ENCODE data around the gene LTK. TPM values are rescaled to one million over a fixed set of nuclear protein-coding genes. Genes with fewer than 3 reads are reported as not detected.
"Not testable (repeated sequence)": the region's sequence is repeated elsewhere in the genome, so short reads cannot be mapped to it uniquely, and the experiment has no call there.

LTK gene
- total RNA-seq, 1 donor from 2014 or later, result 0.55 TPM

GRCh38 chr15:41474436-41474835 is 39.2 kb downstream of the LTK start:
- H3K27ac Mint-ChIP-seq, result no peak overlapping the region
- no peaks in the 10 kb centered on the region for H3K4me1 Mint-ChIP-seq (ENCODE audit: low read depth)

GRCh38 chr15:41473418-41473817 is 40.2 kb downstream of the LTK start:
- Mint-ChIP-seq H3K4me1 (ENCODE audit: low read depth) (no peaks in the 10 kb centered on the region), H3K36me3 (ENCODE audit: insufficient read depth) (peaks cover 25% of the 10 kb centered on the region), H3K27ac (no peak overlapping the region), H3K4me3 (ENCODE audit: low read depth) (no peak overlapping the region), H3K27me3 (no peaks in the 10 kb centered on the region), H3K9me3 (ENCODE audit: low read depth) (no peaks in the 10 kb centered on the region)
- no peak for DNase-seq (ENCODE audit: low spot score, unreplicated experiment)
- TF ChIP-seq CTCF (IDR thresholded peaks at IDR 0.05; ENCODE audit: unreplicated experiment), result no peak

More at GRCh38 chr15:41474436-41474835, 39.2 kb downstream of the LTK start:
- Mint-ChIP-seq H3K27me3 (no peaks in the 10 kb centered on the region), H3K9me3 (ENCODE audit: low read depth) (no peaks in the 10 kb centered on the region), H3K4me3 (ENCODE audit: low read depth) (no peak overlapping the region), H3K36me3 (ENCODE audit: insufficient read depth) (peaks cover 20% of the 10 kb centered on the region)
- no peak for DNase-seq (ENCODE audit: low spot score, unreplicated experiment)
- TF ChIP-seq CTCF (IDR thresholded peaks at IDR 0.05; ENCODE audit: unreplicated experiment), result no peak

GRCh38 chr15:41469644-41470043 is 44.0 kb downstream of the LTK start:
- H3K9me3 Mint-ChIP-seq (ENCODE audit: low read depth); H3K4me1 Mint-ChIP-seq (ENCODE audit: low read depth); H3K27me3 Mint-ChIP-seq; DNase-seq (ENCODE audit: low spot score, unreplicated experiment); H3K27ac Mint-ChIP-seq; H3K4me3 Mint-ChIP-seq (ENCODE audit: low read depth): not testable (repeated sequence)
- peaks cover 23% of the 10 kb centered on the region for H3K36me3 Mint-ChIP-seq (ENCODE audit: insufficient read depth)

GRCh38 chr15:41466711-41467110 is 46.9 kb downstream of the LTK start:
- no peak for TF ChIP-seq CTCF (IDR thresholded peaks at IDR 0.05; ENCODE audit: unreplicated experiment)
- no peaks in the 10 kb centered on the region for H3K9me3 Mint-ChIP-seq (ENCODE audit: low read depth)
- H3K4me3 Mint-ChIP-seq (ENCODE audit: low read depth), result no peak overlapping the region
- H3K36me3 Mint-ChIP-seq (ENCODE audit: insufficient read depth), result peaks cover 35% of the 10 kb centered on the region
- H3K4me1 Mint-ChIP-seq (ENCODE audit: low read depth), result no peaks in the 10 kb centered on the region
- DNase-seq (ENCODE audit: low spot score, unreplicated experiment), result no peak
- no peaks in the 10 kb centered on the region for H3K27me3 Mint-ChIP-seq
- H3K27ac Mint-ChIP-seq, result no peak overlapping the region

GRCh38 chr15:41465822-41466421 is 47.7 kb downstream of the LTK start:
- TF ChIP-seq CTCF (IDR thresholded peaks at IDR 0.05; ENCODE audit: unreplicated experiment), result peak; percentile 86
- no peak for DNase-seq (ENCODE audit: low spot score, unreplicated experiment)
- Mint-ChIP-seq H3K4me1 (ENCODE audit: low read depth) (no peaks in the 10 kb centered on the region), H3K27me3 (no peaks in the 10 kb centered on the region), H3K9me3 (ENCODE audit: low read depth) (no peaks in the 10 kb centered on the region), H3K36me3 (ENCODE audit: insufficient read depth) (peaks cover 34% of the 10 kb centered on the region), H3K27ac (peak overlapping the region; percentile 88), H3K4me3 (ENCODE audit: low read depth) (no peak overlapping the region)

- no peaks in the 10 kb centered on the region for H3K27me3 Mint-ChIP-seq
- no peak for DNase-seq (ENCODE audit: low spot score, unreplicated experiment)
- no peaks in the 10 kb centered on the region for H3K9me3 Mint-ChIP-seq (ENCODE audit: low read depth)
- no peaks in the 10 kb centered on the region for H3K4me1 Mint-ChIP-seq (ENCODE audit: low read depth)
- peaks cover 30% of the 10 kb centered on the region for H3K36me3 Mint-ChIP-seq (ENCODE audit: insufficient read depth)
- H3K27ac Mint-ChIP-seq, result no peak overlapping the region
- no peak overlapping the region for H3K4me3 Mint-ChIP-seq (ENCODE audit: low read depth)
- no peak for TF ChIP-seq CTCF (IDR thresholded peaks at IDR 0.05; ENCODE audit: unreplicated experiment)
Measured at GRCh38 chr15:41464889-41465580, 48.6 kb downstream of the LTK start.

Data from progenitor cell of endocrine pancreas (in vitro differentiated cells).